HCT116 (cell line): ENCODE measurements around the gene ACOXL. TPM values are rescaled to one million over a fixed set of nuclear protein-coding genes. Genes with fewer than 3 reads are reported as not detected.

Experiments used
- ATAC-seq: fragments of 200-7000 bp; cut with Tn5 transposase; 2 replicates; pipeline ENCODE4 v1.9.1; 2020; ENCODE audit warnings: mild to moderate bottlenecking, moderate library complexity
- BruUV-seq: library from RNA; stranded (reverse); fragments of 400-500 nt; replicated peaks from 2 replicates; lab custom pipeline; 2021; lab: Mats Ljungman, UMichigan
- CTCF ChIA-PET: fragments of 300-600 bp; sonication (Branson Sonifier 250); formaldehyde crosslinking; loops from one replicate; lab custom pipeline; 2021; ENCODE audit warnings: antibody characterized with exemption; lab: Charles Lee
- POLR2A ChIA-PET: fragments of 300-600, 350-600 bp; sonication (Branson Sonifier 250); formaldehyde crosslinking; loops from one replicate; lab custom pipeline; 2021; ENCODE audit warnings: antibody characterized with exemption; lab: Charles Lee
- RAD21 ChIA-PET, 2 experiments: fragments of 300-600 bp; sonication (Branson Sonifier 250); formaldehyde crosslinking; loops; one replicate each; lab custom pipeline; 2023; ENCODE audit warnings: low total read pairs in 2 of 2; ENCODE audit not compliant: uncharacterized antibody in 2 of 2, unreplicated experiment in 2 of 2, low non-redundant PET in 1 of 2; lab: Charles Lee
- DNase-seq: peaks from one replicate; pipeline ENCODE4 v3.0.0-alpha.2; 2010; ENCODE audit warnings: low read depth, low spot score
- H2AFZ ChIP-seq: fragments of 200-600 bp; shearing (Covaris generic), sonication (generic); 2 replicates; pipeline ENCODE4 v1.6.1; 2017; ENCODE audit warnings: low read depth, mixed run types, mixed read lengths, antibody characterized with exemption, low read length; ENCODE audit not compliant: poor library complexity, severe bottlenecking
- H3K27ac ChIP-seq: 2 replicates; pipeline ENCODE4 v1.5.1; 2012; ENCODE audit warnings: low read depth, low read length
- H3K27me3 ChIP-seq: fragments of 200-600 bp; sonication (generic); 2 replicates; pipeline ENCODE4 v1.6.1; 2016; ENCODE audit warnings: mixed run types, low read length, mixed read lengths; ENCODE audit not compliant: insufficient read depth
- H3K36me3 ChIP-seq, 2 experiments: fragments of 200-500 bp in 1 of 2; fragments of 200-600 bp in 1 of 2; sonication (Bioruptor generic) in 1 of 2; sonication (generic) in 1 of 2; 2 replicates each; pipeline versions ENCODE4 v1.5.1 to v1.6.1; 2014 to 2016; ENCODE audit warnings: low read length in 2 of 2, inconsistent platforms in 1 of 2, mixed read lengths in 1 of 2, mixed run types in 1 of 2; ENCODE audit not compliant: insufficient read depth in 2 of 2, control insufficient read depth in 1 of 2
- H3K4me1 ChIP-seq, 2 experiments: fragments of 200-600 bp in 1 of 2; sonication (generic) in 1 of 2; 2 replicates each; pipeline versions ENCODE4 v1.5.1 to v1.6.1; 2012 to 2017; ENCODE audit warnings: low read length in 2 of 2, inconsistent platforms in 1 of 2, mild to moderate bottlenecking in 1 of 2, mixed read lengths in 1 of 2, mixed run types in 1 of 2, moderate library complexity in 1 of 2; ENCODE audit not compliant: insufficient read depth in 2 of 2, control insufficient read depth in 1 of 2
- H3K4me2 ChIP-seq: fragments of 200-600 bp; sonication (generic); 2 replicates; pipeline ENCODE4 v1.6.1; 2017; ENCODE audit warnings: mixed run types, low read length, mixed read lengths
- H3K4me3 ChIP-seq, 2 experiments: fragments of 200-600 bp in 1 of 2; sonication (generic) in 1 of 2; replicated peaks in 1 of 2; 2 replicates each; pipeline ENCODE4 v1.5.1; 2011 to 2016; ENCODE audit warnings: low read length in 2 of 2, control low read depth in 1 of 2, low read depth in 1 of 2, mild to moderate bottlenecking in 1 of 2, mixed read lengths in 1 of 2, mixed run types in 1 of 2
- H3K79me2 ChIP-seq: fragments of 200-600 bp; sonication (generic); 2 replicates; pipeline ENCODE4 v1.6.1; 2017; ENCODE audit warnings: mild to moderate bottlenecking, mixed run types, low read length, moderate library complexity, mixed read lengths; ENCODE audit not compliant: insufficient read depth
- H3K9ac ChIP-seq: fragments of 200-600 bp; sonication (generic); 2 replicates; pipeline ENCODE4 v1.6.1; 2016; ENCODE audit warnings: low read length, mixed read lengths
- H3K9me2 ChIP-seq: fragments of 200-600 bp; sonication (generic), shearing (Covaris generic); 2 replicates; pipeline ENCODE4 v1.6.1; 2017; ENCODE audit warnings: mixed run types, mild to moderate bottlenecking, moderate library complexity; ENCODE audit not compliant: insufficient read depth
- H3K9me3 ChIP-seq, 2 experiments: fragments of 200-500 bp in 1 of 2; fragments of 200-600 bp in 1 of 2; sonication (Bioruptor generic) in 1 of 2; sonication (generic) in 1 of 2; 2 replicates each; pipeline ENCODE4 v1.6.1; 2014 to 2017; ENCODE audit warnings: low read length in 2 of 2, mixed read lengths in 2 of 2, inconsistent platforms in 1 of 2, low read depth in 1 of 2, mild to moderate bottlenecking in 1 of 2, mixed run types in 1 of 2, moderate library complexity in 1 of 2; ENCODE audit not compliant: control insufficient read depth in 1 of 2, insufficient read depth in 1 of 2
- H4K20me1 ChIP-seq: fragments of 200-600 bp; sonication (generic), shearing (Covaris generic); 2 replicates; pipeline ENCODE4 v1.6.1; 2017; ENCODE audit warnings: mixed run types, mild to moderate bottlenecking, moderate library complexity; ENCODE audit not compliant: insufficient read depth
- EGR1 ChIP-seq: IDR thresholded peaks from 2 replicates; pipeline ENCODE4 v1.6.1; 2012; ENCODE audit warnings: low read depth
- EZH2 ChIP-seq: fragments of 200-600 bp; sonication (generic); IDR thresholded peaks from 2 replicates; pipeline ENCODE4 v1.6.1; 2017; ENCODE audit warnings: antibody characterized with exemption, mixed run types
- EZH2phosphoT487 ChIP-seq: fragments of 200-600 bp; IDR thresholded peaks from 2 replicates; pipeline ENCODE4 v1.6.1; 2018; ENCODE audit warnings: antibody characterized with exemption, borderline replicate concordance
- FOSL1 ChIP-seq: IDR thresholded peaks from 2 replicates; pipeline ENCODE4 v1.6.1; 2012; ENCODE audit warnings: low read depth
- JUND ChIP-seq: IDR thresholded peaks from 2 replicates; pipeline ENCODE4 v1.6.1; 2012
- POLR2A ChIP-seq: IDR thresholded peaks from 2 replicates; pipeline ENCODE4 v1.7.0; 2011; ENCODE audit warnings: borderline replicate concordance; ENCODE audit not compliant: insufficient read depth, insufficient read length; ENCODE audit errors: extremely low read depth
- POLR2AphosphoS5 ChIP-seq: IDR thresholded peaks from 2 replicates; pipeline ENCODE4 v1.6.1; 2011; ENCODE audit warnings: mild to moderate bottlenecking, low read depth, low read length, moderate library complexity
- RAD21 ChIP-seq: IDR thresholded peaks from 2 replicates; pipeline ENCODE4 v1.6.1; 2012; ENCODE audit warnings: low read depth, mild to moderate bottlenecking
- SP1 ChIP-seq: IDR thresholded peaks from 2 replicates; pipeline ENCODE4 v1.6.1; 2012; ENCODE audit warnings: low read depth
- SRF ChIP-seq: IDR thresholded peaks from 2 replicates; pipeline ENCODE4 v1.6.1; 2012; ENCODE audit warnings: low read depth
- TCF7L2 ChIP-seq: IDR thresholded peaks from 2 replicates; pipeline ENCODE4 v1.7.0; 2011; ENCODE audit warnings: borderline replicate concordance, inconsistent platforms; ENCODE audit not compliant: insufficient read depth, insufficient read length; ENCODE audit errors: extremely low read depth
- ZFX ChIP-seq: fragments of 450-650 bp; IDR thresholded peaks from 2 replicates; pipeline ENCODE4 v1.6.1; 2017
- ZNF274 ChIP-seq: fragments of 200-500 bp; sonication (Bioruptor generic); IDR thresholded peaks from 2 replicates; pipeline ENCODE4 v1.6.1; 2014; ENCODE audit warnings: mild to moderate bottlenecking, low read depth, low read length, inconsistent platforms
- intact Hi-C: fragments of 100-400 bp; cut with micrococcal nuclease; formaldehyde crosslinking; loops from 2 replicates; pipeline ENCODE4 v1.10.0; 2022
- total RNA-seq: library from RNA; stranded (reverse); gene quantifications from one replicate; pipeline ENCODE4 v1.2.1, GENCODE V29; 2021; ENCODE audit not compliant: unreplicated experiment
- TF ChIP-seq, protein P1 (sequence below): IDR thresholded peaks from 2 replicates; pipeline ENCODE4 v1.6.1; 2011; ENCODE audit warnings: mild to moderate bottlenecking, low read length, moderate library complexity; ENCODE audit not compliant: insufficient replicate concordance; ENCODE audit errors: extremely low read depth
- TF ChIP-seq, protein P2 (sequence below): IDR thresholded peaks from 2 replicates; pipeline ENCODE4 v1.6.1; 2012
- TF ChIP-seq, protein P3 (sequence below): IDR thresholded peaks from 2 replicates; pipeline ENCODE4 v1.6.1; 2012; ENCODE audit warnings: low read depth

The ACOXL gene
- total RNA-seq, 1 experiment from 2014 or later, result 5.5 TPM

DNA sequence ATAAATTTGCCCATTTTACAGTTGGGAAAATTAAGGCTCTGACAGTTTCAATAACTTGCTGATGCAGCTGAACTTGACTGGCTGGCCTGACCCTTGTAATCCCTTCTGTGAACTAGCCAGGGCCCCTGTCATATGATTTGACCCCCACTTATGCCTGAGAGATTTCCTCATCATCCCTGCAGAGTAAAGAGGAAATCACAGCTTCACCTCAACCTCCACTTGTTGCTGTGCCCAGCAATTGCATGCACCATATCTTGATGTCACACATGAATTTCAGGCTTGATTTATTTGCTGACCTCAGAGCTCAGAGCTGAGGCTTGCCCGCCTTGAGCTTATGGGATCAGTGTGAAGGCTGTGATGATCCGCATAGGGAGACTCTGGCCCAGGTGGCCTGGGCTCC lies 108.1 kb downstream of the ACOXL start (continued):
- TF ChIP-seq, protein P1, sequence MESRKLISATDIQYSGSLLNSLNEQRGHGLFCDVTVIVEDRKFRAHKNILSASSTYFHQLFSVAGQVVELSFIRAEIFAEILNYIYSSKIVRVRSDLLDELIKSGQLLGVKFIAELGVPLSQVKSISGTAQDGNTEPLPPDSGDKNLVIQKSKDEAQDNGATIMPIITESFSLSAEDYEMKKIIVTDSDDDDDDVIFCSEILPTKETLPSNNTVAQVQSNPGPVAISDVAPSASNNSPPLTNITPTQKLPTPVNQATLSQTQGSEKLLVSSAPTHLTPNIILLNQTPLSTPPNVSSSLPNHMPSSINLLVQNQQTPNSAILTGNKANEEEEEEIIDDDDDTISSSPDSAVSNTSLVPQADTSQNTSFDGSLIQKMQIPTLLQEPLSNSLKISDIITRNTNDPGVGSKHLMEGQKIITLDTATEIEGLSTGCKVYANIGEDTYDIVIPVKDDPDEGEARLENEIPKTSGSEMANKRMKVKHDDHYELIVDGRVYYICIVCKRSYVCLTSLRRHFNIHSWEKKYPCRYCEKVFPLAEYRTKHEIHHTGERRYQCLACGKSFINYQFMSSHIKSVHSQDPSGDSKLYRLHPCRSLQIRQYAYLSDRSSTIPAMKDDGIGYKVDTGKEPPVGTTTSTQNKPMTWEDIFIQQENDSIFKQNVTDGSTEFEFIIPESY, result no peak
- TF ChIP-seq ZFX (no peak), RAD21 (no peak), SRF (no peak), EZH2phosphoT487 (no peak), JUND (no peak), FOSL1 (no peak)
- TF ChIP-seq, protein P2, sequence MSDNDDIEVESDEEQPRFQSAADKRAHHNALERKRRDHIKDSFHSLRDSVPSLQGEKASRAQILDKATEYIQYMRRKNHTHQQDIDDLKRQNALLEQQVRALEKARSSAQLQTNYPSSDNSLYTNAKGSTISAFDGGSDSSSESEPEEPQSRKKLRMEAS, result no peak

DNA sequence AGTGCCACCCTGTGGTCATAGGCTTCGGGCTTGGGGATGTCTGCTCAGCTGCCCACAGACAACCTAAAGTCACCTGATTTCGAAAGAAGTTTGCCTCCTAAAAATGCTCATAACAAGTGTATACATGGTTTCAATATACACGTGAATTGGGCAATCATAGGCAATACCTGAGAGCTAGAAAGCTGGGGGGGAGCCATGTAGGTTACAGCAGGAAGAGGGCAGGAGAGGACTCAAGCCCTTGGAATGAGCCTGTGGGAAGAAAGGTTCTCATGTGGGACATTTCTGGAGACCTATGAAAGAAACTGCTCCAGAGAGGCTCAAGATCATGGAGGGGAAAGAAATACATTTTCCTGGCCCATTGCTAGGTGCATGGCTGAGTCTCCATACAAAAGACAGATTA lies 109.7 kb downstream of the ACOXL start:
- Histone ChIP-seq H3K27ac (no peak overlapping the region), H3K9ac (no peak overlapping the region), H3K4me2 (no peak overlapping the region), H3K27me3 (no peaks in the 10 kb centered on the region), H2AFZ (no peak overlapping the region), H3K9me3 (no peaks in the 10 kb centered on the region), H4K20me1 (no peaks in the 10 kb centered on the region), H3K9me2 (no peaks in the 10 kb centered on the region), H3K79me2 (no peaks in the 10 kb centered on the region), H3K4me1 (peaks cover 0 to 2% of the 10 kb centered on the region in 2 experiments; a peak in 1 of 4 replicates), H3K4me3 (no peak overlapping the region), H3K36me3 (no peaks in the 10 kb centered on the region)
- ATAC-seq, result no peak
- ChIA-PET POLR2A (no interaction called here), RAD21 (no interaction called here), CTCF (no interaction called here)
- no peak for DNase-seq
- TF ChIP-seq, protein P2, result no peak
- TF ChIP-seq EZH2phosphoT487, result no peak
- TF ChIP-seq TCF7L2, result no peak
- no peak for TF ChIP-seq POLR2A
- TF ChIP-seq, protein P3, sequence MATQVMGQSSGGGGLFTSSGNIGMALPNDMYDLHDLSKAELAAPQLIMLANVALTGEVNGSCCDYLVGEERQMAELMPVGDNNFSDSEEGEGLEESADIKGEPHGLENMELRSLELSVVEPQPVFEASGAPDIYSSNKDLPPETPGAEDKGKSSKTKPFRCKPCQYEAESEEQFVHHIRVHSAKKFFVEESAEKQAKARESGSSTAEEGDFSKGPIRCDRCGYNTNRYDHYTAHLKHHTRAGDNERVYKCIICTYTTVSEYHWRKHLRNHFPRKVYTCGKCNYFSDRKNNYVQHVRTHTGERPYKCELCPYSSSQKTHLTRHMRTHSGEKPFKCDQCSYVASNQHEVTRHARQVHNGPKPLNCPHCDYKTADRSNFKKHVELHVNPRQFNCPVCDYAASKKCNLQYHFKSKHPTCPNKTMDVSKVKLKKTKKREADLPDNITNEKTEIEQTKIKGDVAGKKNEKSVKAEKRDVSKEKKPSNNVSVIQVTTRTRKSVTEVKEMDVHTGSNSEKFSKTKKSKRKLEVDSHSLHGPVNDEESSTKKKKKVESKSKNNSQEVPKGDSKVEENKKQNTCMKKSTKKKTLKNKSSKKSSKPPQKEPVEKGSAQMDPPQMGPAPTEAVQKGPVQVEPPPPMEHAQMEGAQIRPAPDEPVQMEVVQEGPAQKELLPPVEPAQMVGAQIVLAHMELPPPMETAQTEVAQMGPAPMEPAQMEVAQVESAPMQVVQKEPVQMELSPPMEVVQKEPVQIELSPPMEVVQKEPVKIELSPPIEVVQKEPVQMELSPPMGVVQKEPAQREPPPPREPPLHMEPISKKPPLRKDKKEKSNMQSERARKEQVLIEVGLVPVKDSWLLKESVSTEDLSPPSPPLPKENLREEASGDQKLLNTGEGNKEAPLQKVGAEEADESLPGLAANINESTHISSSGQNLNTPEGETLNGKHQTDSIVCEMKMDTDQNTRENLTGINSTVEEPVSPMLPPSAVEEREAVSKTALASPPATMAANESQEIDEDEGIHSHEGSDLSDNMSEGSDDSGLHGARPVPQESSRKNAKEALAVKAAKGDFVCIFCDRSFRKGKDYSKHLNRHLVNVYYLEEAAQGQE, result no peak
- no peak for TF ChIP-seq SP1
- no peak for TF ChIP-seq EZH2
- TF ChIP-seq RAD21, result no peak
- no peak for TF ChIP-seq ZNF274
- no peak for TF ChIP-seq JUND
- TF ChIP-seq, protein P1, result no peak
- TF ChIP-seq ZFX, result no peak
- TF ChIP-seq POLR2AphosphoS5, result no peak
- no peak for TF ChIP-seq EGR1
- BruUV-seq, result no TSS peak
- intact Hi-C loops, result no loop called here
